ENCODE measurements around the gene DSP. TPM values are rescaled to one million over a fixed set of nuclear protein-coding genes. Genes with fewer than 3 reads are reported as not detected.

Gene DSP
- total RNA-seq, 1 experiment from 2014 or later = 227 TPM

- POLR2A ChIA-PET = interaction anchor here (1.8 to 29.8 kb wide), 2 partner anchors 9 to 21 kb away, joined by 6 to 872 read pairs; partner anchors contain the start of gene DSP
- CTCF ChIA-PET = interaction anchor here (0.7 kb wide), 1 partner anchor 185 kb away, joined by 3 read pairs; no protein-coding TSS in a partner anchor
- H3K9me3 Mint-ChIP-seq (ENCODE audit: unreplicated experiment) = no peaks in the 10 kb centered on the region
- BruUV-seq (replicated peaks) = no TSS peak
- H3K4me1 Mint-ChIP-seq (ENCODE audit: insufficient read depth, unreplicated experiment) = peaks cover 13% of the 10 kb centered on the region
- H3K36me3 Mint-ChIP-seq (ENCODE audit: insufficient read depth, unreplicated experiment) = no peaks in the 10 kb centered on the region
- no peaks in the 10 kb centered on the region for H3K27me3 Mint-ChIP-seq (ENCODE audit: insufficient read depth, unreplicated experiment)
- intact Hi-C loops (cut with micrococcal nuclease) = no loop called here
- H3K4me3 Mint-ChIP-seq (ENCODE audit: unreplicated experiment) = no peak overlapping the region
- TF ChIP-seq CTCF (IDR thresholded peaks at IDR 0.05; ENCODE audit: unreplicated experiment) = no peak
- DNase-seq (ENCODE audit: unreplicated experiment) = no peak
- H3K27ac Mint-ChIP-seq (ENCODE audit: low read depth, unreplicated experiment) = no peak overlapping the region
Measured at GRCh38 chr6:7532821-7533220, 8.7 kb upstream of the DSP start.

- Mint-ChIP-seq H3K27ac (ENCODE audit: low read depth, unreplicated experiment) (no peak overlapping the region), H3K9me3 (ENCODE audit: unreplicated experiment) (no peaks in the 10 kb centered on the region), H3K27me3 (ENCODE audit: insufficient read depth, unreplicated experiment) (no peaks in the 10 kb centered on the region), H3K4me1 (ENCODE audit: insufficient read depth, unreplicated experiment) (peaks cover 3% of the 10 kb centered on the region), H3K4me3 (ENCODE audit: unreplicated experiment) (no peak overlapping the region), H3K36me3 (ENCODE audit: insufficient read depth, unreplicated experiment) (no peaks in the 10 kb centered on the region)
- no peak for TF ChIP-seq CTCF (IDR thresholded peaks at IDR 0.05; ENCODE audit: unreplicated experiment)
- no TSS peak for BruUV-seq (replicated peaks)
- no peak for DNase-seq (ENCODE audit: unreplicated experiment)
- POLR2A ChIA-PET = interaction anchor here (0.6 to 29.8 kb wide), 3 partner anchors 11 to 91 kb away, joined by 3 to 872 read pairs (median 3); no protein-coding TSS in a partner anchor
- CTCF ChIA-PET = interaction anchor here (0.5 to 0.8 kb wide), 2 partner anchors 25 to 29 kb away, joined by 3 to 4 read pairs; no protein-coding TSS in a partner anchor
- intact Hi-C loops (cut with micrococcal nuclease) = no loop called here
Measured at GRCh38 chr6:7534192-7534591, 7.3 kb upstream of the DSP start.

- DNase-seq (ENCODE audit: unreplicated experiment) = no peak
- ChIA-PET CTCF (no interaction called here), POLR2A (interaction anchor here (1.0 to 29.8 kb wide), 2 partner anchors 11 to 24 kb away, joined by 6 to 872 read pairs; no protein-coding TSS in a partner anchor)
- no TSS peak for BruUV-seq (replicated peaks)
- Mint-ChIP-seq H3K27me3 (ENCODE audit: insufficient read depth, unreplicated experiment) (no peaks in the 10 kb centered on the region), H3K36me3 (ENCODE audit: insufficient read depth, unreplicated experiment) (peaks cover under 1% of the 10 kb centered on the region), H3K9me3 (ENCODE audit: unreplicated experiment) (no peaks in the 10 kb centered on the region), H3K27ac (ENCODE audit: low read depth, unreplicated experiment) (no peak overlapping the region), H3K4me1 (ENCODE audit: insufficient read depth, unreplicated experiment) (no peaks in the 10 kb centered on the region), H3K4me3 (ENCODE audit: unreplicated experiment) (no peak overlapping the region)
- TF ChIP-seq CTCF (IDR thresholded peaks at IDR 0.05; ENCODE audit: unreplicated experiment) = no peak
- intact Hi-C loops (cut with micrococcal nuclease) = no loop called here
Measured at GRCh38 chr6:7535498-7535897, 6.0 kb upstream of the DSP start.

GRCh38 chr6:7537565-7538174, 3.8 kb upstream of the DSP start:
- POLR2A ChIA-PET = interaction anchor here (0.8 to 29.8 kb wide), 6 partner anchors 9 to 113 kb away, joined by 3 to 872 read pairs (median 7); no protein-coding TSS in a partner anchor
- no peaks in the 10 kb centered on the region for H3K9me3 Mint-ChIP-seq (ENCODE audit: unreplicated experiment)
- intact Hi-C loops (cut with micrococcal nuclease) = no loop called here
- CTCF ChIA-PET = interaction anchor here (0.6 to 1.4 kb wide), 5 partner anchors 12 to 768 kb away, joined by 3 to 5 read pairs (median 3); no protein-coding TSS in a partner anchor
- BruUV-seq (replicated peaks) = no TSS peak
- no peaks in the 10 kb centered on the region for H3K27me3 Mint-ChIP-seq (ENCODE audit: insufficient read depth, unreplicated experiment)
- H3K36me3 Mint-ChIP-seq (ENCODE audit: insufficient read depth, unreplicated experiment) = peaks cover 12% of the 10 kb centered on the region
- no peak for TF ChIP-seq CTCF (IDR thresholded peaks at IDR 0.05; ENCODE audit: unreplicated experiment)
- no peak overlapping the region for H3K27ac Mint-ChIP-seq (ENCODE audit: low read depth, unreplicated experiment)
- no peaks in the 10 kb centered on the region for H3K4me1 Mint-ChIP-seq (ENCODE audit: insufficient read depth, unreplicated experiment)
- no peak for DNase-seq (ENCODE audit: unreplicated experiment)
- no peak overlapping the region for H3K4me3 Mint-ChIP-seq (ENCODE audit: unreplicated experiment)
